HEK293T (cell line): ENCODE data around the gene VRK3.

ENCODE experiments used
- CTCF ChIA-PET: fragments of 350-600 bp; formaldehyde crosslinking; extraction: SDS; loops from one replicate; lab custom pipeline; 2021; ENCODE audit warnings: antibody characterized with exemption, inconsistent platforms; lab: Yijun Ruan, JAX
- POLR2A ChIA-PET: fragments of 350-600 bp; formaldehyde crosslinking; extraction: SDS; loops from one replicate; lab custom pipeline; 2020; ENCODE audit warnings: antibody characterized with exemption, inconsistent platforms; lab: Yijun Ruan, JAX
- DNase-seq: peaks from one replicate; pipeline ENCODE4 v3.0.0; 2012; ENCODE audit warnings: mixed read lengths; ENCODE audit errors: extremely low spot score
- ARNT ChIP-seq: fragments of 450-650 bp; IDR thresholded peaks from 2 replicates; pipeline ENCODE4 v1.6.1; 2017; ENCODE audit warnings: mild to moderate bottlenecking
- BHLHE40 ChIP-seq: fragments of 450-650 bp; IDR thresholded peaks from 2 replicates; pipeline ENCODE4 v1.6.1; 2016; ENCODE audit warnings: mild to moderate bottlenecking, moderate library complexity, borderline replicate concordance
- CTBP1 ChIP-seq: fragments of 450-650 bp; IDR thresholded peaks from 2 replicates; pipeline ENCODE4 v1.6.1; 2016; ENCODE audit warnings: borderline replicate concordance
- ELF4 ChIP-seq: fragments of 450-650 bp; IDR thresholded peaks from 2 replicates; pipeline ENCODE4 v1.6.1; 2017; ENCODE audit warnings: antibody characterized with exemption
- FOXA1 ChIP-seq: fragments of 450-650 bp; IDR thresholded peaks from 2 replicates; pipeline ENCODE4 v1.6.1; 2016; ENCODE audit warnings: mild to moderate bottlenecking
- FOXK2 ChIP-seq: fragments of 450-650 bp; IDR thresholded peaks from 2 replicates; pipeline ENCODE4 v1.6.1; 2016; ENCODE audit warnings: mild to moderate bottlenecking
- FOXM1 ChIP-seq: fragments of 450-650 bp; IDR thresholded peaks from 2 replicates; pipeline ENCODE4 v1.6.1; 2017; ENCODE audit warnings: mild to moderate bottlenecking, borderline replicate concordance
- HDGF ChIP-seq: fragments of 450-650 bp; IDR thresholded peaks from 2 replicates; pipeline ENCODE4 v1.6.1; 2017; ENCODE audit warnings: antibody characterized with exemption, borderline replicate concordance
- L3MBTL2 ChIP-seq: fragments of 450-650 bp; conservative IDR thresholded peaks from 2 replicates; pipeline ENCODE4 v1.6.1; 2016; ENCODE audit warnings: mild to moderate bottlenecking
- LEF1 ChIP-seq: fragments of 450-650 bp; IDR thresholded peaks from 2 replicates; pipeline ENCODE4 v1.6.1; 2017; ENCODE audit warnings: mild to moderate bottlenecking, borderline replicate concordance
- NFRKB ChIP-seq: fragments of 450-650 bp; IDR thresholded peaks from 2 replicates; pipeline ENCODE4 v1.6.1; 2016; ENCODE audit warnings: mild to moderate bottlenecking, moderate library complexity
- PKNOX1 ChIP-seq: fragments of 450-650 bp; IDR thresholded peaks from 2 replicates; pipeline ENCODE4 v1.6.1; 2016
- SP1 ChIP-seq: fragments of 450-650 bp; IDR thresholded peaks from 2 replicates; pipeline ENCODE4 v1.6.1; 2017
- SUZ12 ChIP-seq: fragments of 450-650 bp; IDR thresholded peaks from 2 replicates; pipeline ENCODE4 v1.6.1; 2016; ENCODE audit warnings: mild to moderate bottlenecking
- TARDBP ChIP-seq: fragments of 450-650 bp; IDR thresholded peaks from 2 replicates; pipeline ENCODE4 v1.6.1; 2016
- ZNF384 ChIP-seq: fragments of 450-650 bp; IDR thresholded peaks from 2 replicates; pipeline ENCODE4 v1.6.1; 2016

The VRK3 gene

DNA sequence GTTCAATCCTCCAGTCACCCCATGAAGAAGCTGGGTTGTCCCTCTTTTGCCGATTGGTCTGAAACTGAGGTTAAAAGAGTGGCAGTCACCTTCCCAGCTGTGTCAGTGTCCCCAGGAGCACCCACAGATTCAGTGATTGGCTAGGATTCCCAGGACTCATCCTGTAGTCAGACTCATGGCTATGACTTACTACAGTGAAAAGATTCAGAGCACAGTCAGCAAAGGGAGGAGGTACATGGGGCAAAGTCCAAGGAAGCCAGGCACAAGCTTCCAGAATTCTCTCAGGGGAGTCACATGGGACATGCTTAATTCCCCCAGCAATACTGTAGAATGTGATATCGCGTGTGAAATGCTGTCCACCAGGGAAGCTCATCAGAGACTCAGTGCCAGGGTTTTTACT is 14.8 kb upstream of the VRK3 start:
- no peak for TF ChIP-seq PKNOX1
- TF ChIP-seq SP1 = no peak
- no peak for TF ChIP-seq NFRKB
- TF ChIP-seq CTBP1 = no peak
- no peak for TF ChIP-seq FOXA1
- ChIA-PET POLR2A (no interaction called here), CTCF (interaction anchor here (0.5 kb wide), 1 partner anchor 350 kb away, joined by 5 read pairs; no protein-coding TSS in a partner anchor)
- no peak for DNase-seq

DNA sequence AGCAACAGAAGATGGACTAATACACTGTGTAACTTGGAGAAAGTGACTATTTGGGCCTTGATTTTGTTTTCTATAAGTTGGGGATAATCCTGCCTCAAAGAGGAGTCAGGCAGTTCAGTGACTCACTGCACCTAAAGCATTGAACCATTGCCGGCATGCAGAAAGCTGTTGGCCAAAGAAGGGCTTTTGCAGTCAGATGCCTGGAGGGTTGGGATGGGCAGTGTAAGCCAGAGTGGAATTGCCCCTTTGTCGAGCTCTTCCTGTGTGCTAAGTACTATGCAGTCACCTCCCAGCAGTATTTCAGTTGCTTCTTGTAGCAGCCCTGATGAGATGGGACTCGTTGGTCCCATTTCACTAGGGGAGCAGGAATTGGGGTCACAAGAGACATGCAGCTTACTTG is 11.7 kb upstream of the VRK3 start:
- CTCF ChIA-PET = no interaction called here

GRCh38 chr19:50030937-50031336 is 5.8 kb upstream of the VRK3 start:
- CTCF ChIA-PET = no interaction called here
- DNase-seq = no peak
- TF ChIP-seq SP1 (no peak), LEF1 (no peak), PKNOX1 (no peak), FOXM1 (no peak), FOXA1 (no peak), HDGF (no peak), FOXK2 (no peak), L3MBTL2 (no peak), SUZ12 (no peak), BHLHE40 (no peak), ZNF384 (no peak), ARNT (no peak), TARDBP (no peak), ELF4 (no peak), NFRKB (no peak), CTBP1 (no peak)
- POLR2A ChIA-PET = no interaction called here

More for the DNA sequence above, 11.7 kb upstream of the VRK3 start:
- POLR2A ChIA-PET = no interaction called here
- TF ChIP-seq L3MBTL2 = no peak
- no peak for TF ChIP-seq ELF4
- no peak for TF ChIP-seq NFRKB
- no peak for TF ChIP-seq LEF1
- no peak for DNase-seq

GRCh38 chr19:50030225-50030624 is 5.1 kb upstream of the VRK3 start:
- no peak for TF ChIP-seq SP1
- no peak for TF ChIP-seq BHLHE40
- no peak for TF ChIP-seq TARDBP
- TF ChIP-seq ARNT = no peak
- TF ChIP-seq CTBP1 = no peak
- no peak for TF ChIP-seq HDGF
- TF ChIP-seq L3MBTL2 = no peak
- TF ChIP-seq PKNOX1 = no peak
- no peak for TF ChIP-seq ELF4
- no peak for TF ChIP-seq FOXK2
- no peak for TF ChIP-seq FOXA1
- DNase-seq = no peak
- ChIA-PET POLR2A (no interaction called here), CTCF (no interaction called here)

DNA sequence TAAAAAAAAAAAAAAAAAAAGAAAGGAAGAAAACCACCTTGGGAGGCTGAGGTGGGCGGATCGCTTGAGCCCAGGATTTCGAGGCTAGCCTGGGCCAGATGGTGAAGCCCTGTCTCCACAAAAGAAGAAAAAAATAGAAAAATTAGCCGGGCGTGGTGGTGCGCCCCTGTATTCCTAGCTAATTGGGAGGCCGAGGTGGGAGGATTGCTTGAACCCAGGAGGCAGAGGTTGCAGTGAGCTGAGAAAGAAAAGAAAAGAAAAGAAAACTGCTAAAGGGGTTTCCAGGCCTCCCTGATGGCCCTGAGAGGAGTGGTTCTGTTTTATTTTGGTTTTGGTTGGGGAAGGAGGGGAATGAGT is 1.4 kb upstream of the VRK3 start:
- TF ChIP-seq NFRKB = no peak
- TF ChIP-seq FOXM1 = no peak
- no peak for TF ChIP-seq BHLHE40
- TF ChIP-seq SUZ12 = no peak
- TF ChIP-seq HDGF = no peak
- no peak for TF ChIP-seq FOXA1
- TF ChIP-seq LEF1 = no peak
- TF ChIP-seq PKNOX1 = no peak
- ChIA-PET CTCF (no interaction called here), POLR2A (no interaction called here)
- no peak for DNase-seq

DNA sequence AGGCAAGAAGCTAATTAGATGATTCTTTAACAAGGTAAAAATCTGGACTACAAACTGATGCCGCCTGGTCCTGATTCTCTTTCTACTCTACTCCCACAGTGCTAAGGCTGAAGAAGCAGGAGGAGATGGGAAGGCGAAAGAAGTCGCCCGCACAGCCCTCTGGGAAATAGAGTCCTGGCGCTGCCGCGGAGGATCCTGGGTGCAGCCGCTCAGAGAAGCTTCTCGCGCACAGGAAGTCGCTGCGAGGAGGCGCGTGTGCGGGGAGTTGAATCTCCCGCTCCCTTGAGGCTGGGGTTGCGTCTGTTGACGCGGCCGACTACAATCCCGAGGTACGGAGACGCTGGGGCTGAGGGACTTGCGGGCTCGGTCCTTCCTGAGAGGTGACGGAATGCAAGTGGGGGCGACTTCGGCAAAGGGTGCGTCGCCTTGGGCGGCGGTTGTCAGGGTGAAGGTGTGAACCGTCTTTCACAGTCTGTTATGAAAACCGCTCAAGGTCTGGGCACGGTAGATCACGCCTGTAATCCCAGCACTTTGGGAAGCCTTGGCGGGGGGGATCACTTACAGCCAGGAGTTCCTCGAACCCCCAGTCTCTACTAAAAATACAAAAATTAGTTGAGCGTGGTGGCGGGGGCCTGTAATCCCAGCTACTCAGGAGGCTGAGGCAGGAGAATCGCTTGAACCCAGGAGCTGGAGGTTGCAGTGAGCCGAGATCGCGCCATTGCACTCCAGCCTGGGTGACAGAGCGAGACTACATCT is 800 bp upstream of the VRK3 start, which contains the start of gene ZNF473:
Gene ZNF473, plus strand, starts transcription at position 212 of the 756 bp plus-strand sequence. CDS start 5,078 bp downstream, outside the sequence.
- DNase-seq = peak; percentile 85
- ChIA-PET CTCF (no interaction called here), POLR2A (interaction anchor here (0.6 to 0.7 kb wide), 4 partner anchors 15 to 24 kb away, joined by 3 to 5 read pairs (median 4); no protein-coding TSS in a partner anchor)
- TF ChIP-seq BHLHE40 (no peak), FOXA1 (no peak), LEF1 (no peak), ARNT (no peak; the same call in 1 of the 2 replicates), CTBP1 (no peak), FOXK2 (peak; percentile 63; the same call in 1 of the 2 replicates), HDGF (0 out of 2 replicates have a peak, but pooled peaks have one; percentile 72), ZNF384 (no peak), SP1 (no peak), TARDBP (no peak), L3MBTL2 (peak; percentile 100), SUZ12 (peak; percentile 75), PKNOX1 (no peak), ELF4 (no peak; the same call in 1 of the 2 replicates), NFRKB (no peak), FOXM1 (no peak)
